ENCODE data around the gene CD9.
A peak's percentile ranks its signal among the peaks of the same experiment; 100 is the strongest.

Gene CD9

GRCh38 chr12:6205761-6206160 lies 5.6 kb downstream of the CD9 start:
- H3K4me2 ChIP-seq (ENCODE audit: low read length) = peak overlapping the region; percentile 44; the same call in 1 of the 2 replicates
- no peaks in the 10 kb centered on the region for H3K9me2 ChIP-seq (ENCODE audit: low read depth, low read length)
- TF ChIP-seq CTCF (IDR thresholded peaks at IDR 0.05; ENCODE audit: low read length) = no peak
- TF ChIP-seq EZH2 (IDR thresholded peaks at IDR 0.05; ENCODE audit: borderline replicate concordance, low read length) = no peak
- H2AFZ ChIP-seq (ENCODE audit: low read length) = no peak overlapping the region
- no peaks in the 10 kb centered on the region for H3K27me3 ChIP-seq (ENCODE audit: insufficient read depth, low read length)
- no peaks in the 10 kb centered on the region for H3F3A ChIP-seq (ENCODE audit: insufficient read depth, low read length)
- H3K27ac ChIP-seq (ENCODE audit: low read depth, low read length, poor library complexity, severe bottlenecking) = peak overlapping the region; percentile 85
- H3K9me3 ChIP-seq (ENCODE audit: low read length) = no peaks in the 10 kb centered on the region
- no peaks in the 10 kb centered on the region for H3K36me3 ChIP-seq (ENCODE audit: insufficient read depth, low read length)
- 0 out of 2 replicates have a peak, but pooled peaks cover 10% of the 10 kb centered on the region for H3K79me2 ChIP-seq (ENCODE audit: insufficient read depth, low read length)
- H3K4me3 ChIP-seq (ENCODE audit: low read depth, low read length, poor library complexity, severe bottlenecking) = no peak overlapping the region
- H3K4me1 ChIP-seq (ENCODE audit: insufficient read depth, low read length, severe bottlenecking) = peaks cover 86% of the 10 kb centered on the region
- no peak overlapping the region; the same call in 1 of the 2 replicates for H3K9ac ChIP-seq (ENCODE audit: low read length)
- no peaks in the 10 kb centered on the region for H4K20me1 ChIP-seq (ENCODE audit: insufficient read depth, low read length)

GRCh38 chr12:6206327-6206726 lies 6.1 kb downstream of the CD9 start:
- H3K36me3 ChIP-seq (ENCODE audit: insufficient read depth, low read length) = no peaks in the 10 kb centered on the region
- no peak overlapping the region for H3K9ac ChIP-seq (ENCODE audit: low read length)
- peak overlapping the region; percentile 85 for H3K27ac ChIP-seq (ENCODE audit: low read depth, low read length, poor library complexity, severe bottlenecking)
- peaks cover 92% of the 10 kb centered on the region for H3K4me1 ChIP-seq (ENCODE audit: insufficient read depth, low read length, severe bottlenecking)
- no peak overlapping the region; the same call in 1 of the 2 replicates for H3K4me2 ChIP-seq (ENCODE audit: low read length)
- H2AFZ ChIP-seq (ENCODE audit: low read length) = no peak overlapping the region
- no peaks in the 10 kb centered on the region for H3K27me3 ChIP-seq (ENCODE audit: insufficient read depth, low read length)
- H3K9me3 ChIP-seq (ENCODE audit: low read length) = no peaks in the 10 kb centered on the region
- H3K79me2 ChIP-seq (ENCODE audit: insufficient read depth, low read length) = 0 out of 2 replicates have a peak, but pooled peaks cover 10% of the 10 kb centered on the region
- no peaks in the 10 kb centered on the region for H3K9me2 ChIP-seq (ENCODE audit: low read depth, low read length)
- H3K4me3 ChIP-seq (ENCODE audit: low read depth, low read length, poor library complexity, severe bottlenecking) = no peak overlapping the region
- no peak for TF ChIP-seq CTCF (IDR thresholded peaks at IDR 0.05; ENCODE audit: low read length)
- TF ChIP-seq EZH2 (IDR thresholded peaks at IDR 0.05; ENCODE audit: borderline replicate concordance, low read length) = no peak
- no peaks in the 10 kb centered on the region for H3F3A ChIP-seq (ENCODE audit: insufficient read depth, low read length)
- H4K20me1 ChIP-seq (ENCODE audit: insufficient read depth, low read length) = no peaks in the 10 kb centered on the region

GRCh38 chr12:6207259-6207925 lies 7.2 kb downstream of the CD9 start:
- H3F3A ChIP-seq (ENCODE audit: insufficient read depth, low read length) = no peaks in the 10 kb centered on the region
- peak overlapping the region; percentile 66 for H3K27ac ChIP-seq (ENCODE audit: low read depth, low read length, poor library complexity, severe bottlenecking)
- H3K9ac ChIP-seq (ENCODE audit: low read length) = no peak overlapping the region
- no peaks in the 10 kb centered on the region for H3K36me3 ChIP-seq (ENCODE audit: insufficient read depth, low read length)
- TF ChIP-seq CTCF (IDR thresholded peaks at IDR 0.05; ENCODE audit: low read length) (no peak), EZH2 (IDR thresholded peaks at IDR 0.05; ENCODE audit: borderline replicate concordance, low read length) (no peak)
- no peaks in the 10 kb centered on the region for H3K9me2 ChIP-seq (ENCODE audit: low read depth, low read length)
- H2AFZ ChIP-seq (ENCODE audit: low read length) = no peak overlapping the region
- no peaks in the 10 kb centered on the region for H4K20me1 ChIP-seq (ENCODE audit: insufficient read depth, low read length)
- H3K9me3 ChIP-seq (ENCODE audit: low read length) = no peaks in the 10 kb centered on the region
- no peak overlapping the region; the same call in 1 of the 2 replicates for H3K4me2 ChIP-seq (ENCODE audit: low read length)
- no peaks in the 10 kb centered on the region for H3K27me3 ChIP-seq (ENCODE audit: insufficient read depth, low read length)
- peaks cover 100% of the 10 kb centered on the region for H3K4me1 ChIP-seq (ENCODE audit: insufficient read depth, low read length, severe bottlenecking)
- no peak overlapping the region for H3K4me3 ChIP-seq (ENCODE audit: low read depth, low read length, poor library complexity, severe bottlenecking)
- H3K79me2 ChIP-seq (ENCODE audit: insufficient read depth, low read length) = 0 out of 2 replicates have a peak, but pooled peaks cover 8% of the 10 kb centered on the region

Data from OCI-LY1 (cell line).